ENCODE data around the gene SLC35F5.

GRCh38 chr2:113741091-113741490, 15.4 kb downstream of the SLC35F5 start:
- TF ChIP-seq CHD2 (IDR thresholded peaks at IDR 0.05; ENCODE audit: low read length, partially characterized antibody) (no peak), CEBPB (IDR thresholded peaks at IDR 0.05) (no peak), EP300 (IDR thresholded peaks at IDR 0.05) (no peak), SREBF2 (IDR thresholded peaks at IDR 0.05) (no peak), HES2 (IDR thresholded peaks at IDR 0.05) (no peak), POLR2A (IDR thresholded peaks at IDR 0.05; ENCODE audit: low read length) (no peak), NR3C1 (IDR thresholded peaks at IDR 0.05) (no peak)
- TF ChIP-seq, protein P1, sequence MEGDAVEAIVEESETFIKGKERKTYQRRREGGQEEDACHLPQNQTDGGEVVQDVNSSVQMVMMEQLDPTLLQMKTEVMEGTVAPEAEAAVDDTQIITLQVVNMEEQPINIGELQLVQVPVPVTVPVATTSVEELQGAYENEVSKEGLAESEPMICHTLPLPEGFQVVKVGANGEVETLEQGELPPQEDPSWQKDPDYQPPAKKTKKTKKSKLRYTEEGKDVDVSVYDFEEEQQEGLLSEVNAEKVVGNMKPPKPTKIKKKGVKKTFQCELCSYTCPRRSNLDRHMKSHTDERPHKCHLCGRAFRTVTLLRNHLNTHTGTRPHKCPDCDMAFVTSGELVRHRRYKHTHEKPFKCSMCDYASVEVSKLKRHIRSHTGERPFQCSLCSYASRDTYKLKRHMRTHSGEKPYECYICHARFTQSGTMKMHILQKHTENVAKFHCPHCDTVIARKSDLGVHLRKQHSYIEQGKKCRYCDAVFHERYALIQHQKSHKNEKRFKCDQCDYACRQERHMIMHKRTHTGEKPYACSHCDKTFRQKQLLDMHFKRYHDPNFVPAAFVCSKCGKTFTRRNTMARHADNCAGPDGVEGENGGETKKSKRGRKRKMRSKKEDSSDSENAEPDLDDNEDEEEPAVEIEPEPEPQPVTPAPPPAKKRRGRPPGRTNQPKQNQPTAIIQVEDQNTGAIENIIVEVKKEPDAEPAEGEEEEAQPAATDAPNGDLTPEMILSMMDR (IDR thresholded peaks at IDR 0.05) = no peak
- TF ChIP-seq, protein P2, sequence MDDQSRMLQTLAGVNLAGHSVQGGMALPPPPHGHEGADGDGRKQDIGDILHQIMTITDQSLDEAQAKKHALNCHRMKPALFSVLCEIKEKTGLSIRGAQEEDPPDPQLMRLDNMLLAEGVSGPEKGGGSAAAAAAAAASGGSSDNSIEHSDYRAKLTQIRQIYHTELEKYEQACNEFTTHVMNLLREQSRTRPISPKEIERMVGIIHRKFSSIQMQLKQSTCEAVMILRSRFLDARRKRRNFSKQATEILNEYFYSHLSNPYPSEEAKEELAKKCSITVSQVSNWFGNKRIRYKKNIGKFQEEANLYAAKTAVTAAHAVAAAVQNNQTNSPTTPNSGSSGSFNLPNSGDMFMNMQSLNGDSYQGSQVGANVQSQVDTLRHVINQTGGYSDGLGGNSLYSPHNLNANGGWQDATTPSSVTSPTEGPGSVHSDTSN (IDR thresholded peaks at IDR 0.05) = no peak
- TF ChIP-seq, protein P3, sequence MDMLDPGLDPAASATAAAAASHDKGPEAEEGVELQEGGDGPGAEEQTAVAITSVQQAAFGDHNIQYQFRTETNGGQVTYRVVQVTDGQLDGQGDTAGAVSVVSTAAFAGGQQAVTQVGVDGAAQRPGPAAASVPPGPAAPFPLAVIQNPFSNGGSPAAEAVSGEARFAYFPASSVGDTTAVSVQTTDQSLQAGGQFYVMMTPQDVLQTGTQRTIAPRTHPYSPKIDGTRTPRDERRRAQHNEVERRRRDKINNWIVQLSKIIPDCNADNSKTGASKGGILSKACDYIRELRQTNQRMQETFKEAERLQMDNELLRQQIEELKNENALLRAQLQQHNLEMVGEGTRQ (IDR thresholded peaks at IDR 0.05) = no peak

Measured in A549 (cell line).